ENCODE data around the gene LGI4. TPM values are rescaled to one million over a fixed set of nuclear protein-coding genes. Genes with fewer than 3 reads are reported as not detected.

LGI4 gene
- total and polyA plus RNA-seq, 9 donors: 8.4 to 16.3 (median 11.3) TPM

- Histone ChIP-seq H3K9me3 (replicated peaks; ENCODE audit: control insufficient read depth, low read depth, low read length) (no peaks in the 10 kb centered on the region), H3K4me1 (ENCODE audit: control insufficient read depth, insufficient read depth, low read length) (peaks cover 51% of the 10 kb centered on the region), H3K4me3 (ENCODE audit: low read length) (no peak overlapping the region), H3K36me3 (ENCODE audit: control insufficient read depth, insufficient read depth, low read length) (peaks cover 5% of the 10 kb centered on the region), H3K27ac (ENCODE audit: low read length) (no peak overlapping the region), H3K27me3 (ENCODE audit: control insufficient read depth, insufficient read depth, low read length) (peaks cover 29% of the 10 kb centered on the region)
- WGBS (ENCODE audit: insufficient coverage): 0% methylated on average over 9 of the region's 46 CpGs
- DNase-seq: peak; percentile 55
Measured at GRCh38 chr19:35142606-35143230, 7.9 kb upstream of the LGI4 start.

DNA sequence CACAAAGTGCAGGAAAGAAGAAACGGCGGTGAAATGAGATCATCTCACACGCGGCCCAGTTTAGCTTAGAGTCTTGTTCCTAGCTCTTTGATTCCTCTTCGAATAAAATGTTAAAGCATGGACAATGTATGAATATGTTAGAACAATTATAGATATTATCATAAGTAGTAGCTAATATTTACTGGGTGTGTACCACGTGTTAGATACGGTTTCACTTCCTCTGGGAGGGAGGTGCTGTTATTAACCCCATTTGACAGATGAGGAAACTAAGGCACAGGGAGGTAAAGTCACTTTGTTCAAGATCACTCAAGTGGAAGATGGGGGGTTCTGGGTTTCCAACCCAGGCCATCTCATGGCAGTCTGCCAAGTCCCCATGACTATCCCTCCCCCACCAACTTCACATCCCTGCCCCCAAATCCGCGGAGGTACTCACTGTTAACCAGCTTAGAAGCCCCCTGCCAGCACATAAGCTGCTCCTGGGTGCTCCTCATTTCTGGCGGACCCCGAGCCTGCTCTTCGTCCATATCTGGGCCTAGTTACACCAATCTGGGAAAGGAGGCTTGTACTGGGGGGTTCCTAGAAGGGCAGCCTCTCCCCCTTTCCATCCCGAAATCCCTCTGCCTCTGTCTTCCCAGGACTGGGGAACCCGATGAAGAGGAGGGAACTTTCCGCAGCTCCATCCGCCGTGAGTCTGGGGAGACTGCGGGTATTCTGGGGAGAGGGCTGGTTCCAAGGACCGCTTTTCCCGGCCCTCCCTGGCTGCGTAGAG, 7.2 kb upstream of the LGI4 start:
- no peak overlapping the region for H3K4me3 ChIP-seq (ENCODE audit: low read length)
- H3K27me3 ChIP-seq (ENCODE audit: control insufficient read depth, insufficient read depth, low read length): peaks cover 29% of the 10 kb centered on the region
- no peak overlapping the region for H3K27ac ChIP-seq (ENCODE audit: low read length)
- H3K4me1 ChIP-seq (ENCODE audit: control insufficient read depth, insufficient read depth, low read length): peaks cover 55% of the 10 kb centered on the region
- peak; percentile 39 for DNase-seq
- peaks cover 5% of the 10 kb centered on the region for H3K36me3 ChIP-seq (ENCODE audit: control insufficient read depth, insufficient read depth, low read length)
- no peaks in the 10 kb centered on the region for H3K9me3 ChIP-seq (replicated peaks; ENCODE audit: control insufficient read depth, low read depth, low read length)
- WGBS (ENCODE audit: insufficient coverage): 0% methylated on average over 2 of the region's 21 CpGs

- peaks cover 5% of the 10 kb centered on the region for H3K36me3 ChIP-seq (ENCODE audit: control insufficient read depth, insufficient read depth, low read length)
- 15% methylated on average over 20 of the region's 48 CpGs for WGBS (ENCODE audit: insufficient coverage)
- H3K27ac ChIP-seq (ENCODE audit: low read length): peak overlapping the region; percentile 35
- no peaks in the 10 kb centered on the region for H3K9me3 ChIP-seq (replicated peaks; ENCODE audit: control insufficient read depth, low read depth, low read length)
- peaks cover 29% of the 10 kb centered on the region for H3K27me3 ChIP-seq (ENCODE audit: control insufficient read depth, insufficient read depth, low read length)
- peaks cover 61% of the 10 kb centered on the region for H3K4me1 ChIP-seq (ENCODE audit: control insufficient read depth, insufficient read depth, low read length)
- peak; percentile 87 for DNase-seq
- H3K4me3 ChIP-seq (ENCODE audit: low read length): no peak overlapping the region
Measured at GRCh38 chr19:35140962-35141836, 6.3 kb upstream of the LGI4 start.

DNA sequence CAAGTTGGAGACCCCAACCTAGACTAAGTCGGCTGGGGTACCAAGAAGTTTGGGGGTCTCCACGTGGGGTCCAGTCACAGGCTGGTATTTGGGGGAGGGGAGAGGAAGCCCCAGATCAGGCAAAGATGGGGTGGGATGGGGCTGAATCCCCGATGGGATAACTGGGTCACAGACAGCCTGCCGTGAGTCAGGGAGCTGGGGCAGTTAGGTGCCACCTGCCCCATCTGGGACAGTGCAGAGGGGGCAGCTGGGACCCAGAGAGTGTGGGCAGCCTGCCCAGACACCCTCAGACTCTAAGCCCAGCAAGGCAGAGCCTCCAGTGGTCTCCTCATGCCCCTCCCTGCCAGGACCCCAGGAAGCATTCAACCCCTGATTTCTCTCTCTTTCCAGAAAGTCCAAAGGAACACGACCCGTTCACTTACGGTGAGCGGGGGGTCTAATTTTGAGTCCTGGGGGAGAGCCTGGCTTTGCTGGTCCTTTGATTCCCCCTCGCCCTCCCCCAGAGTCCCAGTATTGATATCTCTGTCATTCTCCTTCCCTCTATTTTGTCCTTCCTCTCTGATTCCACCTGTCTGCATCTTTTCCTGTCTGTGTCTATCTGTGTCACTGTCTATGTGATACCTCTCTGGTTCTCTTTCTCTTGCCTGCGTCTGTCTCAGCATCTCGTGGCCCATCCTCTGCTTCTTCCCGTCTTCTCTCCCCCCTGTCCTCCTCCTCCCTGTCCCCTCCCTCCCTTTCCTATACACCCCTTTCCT, 5.5 kb upstream of the LGI4 start:
- H3K4me1 ChIP-seq (ENCODE audit: control insufficient read depth, insufficient read depth, low read length): peaks cover 67% of the 10 kb centered on the region
- H3K4me3 ChIP-seq (ENCODE audit: low read length): peak overlapping the region; percentile 52
- peak; percentile 36 for DNase-seq
- peak overlapping the region; percentile 92 for H3K27ac ChIP-seq (ENCODE audit: low read length)
- WGBS (ENCODE audit: insufficient coverage): 53% methylated on average over 8 of the region's 12 CpGs
- peaks cover 29% of the 10 kb centered on the region for H3K27me3 ChIP-seq (ENCODE audit: control insufficient read depth, insufficient read depth, low read length)
- no peaks in the 10 kb centered on the region for H3K9me3 ChIP-seq (replicated peaks; ENCODE audit: control insufficient read depth, low read depth, low read length)
- H3K36me3 ChIP-seq (ENCODE audit: control insufficient read depth, insufficient read depth, low read length): peaks cover 5% of the 10 kb centered on the region

GRCh38 chr19:35138305-35138892, 3.5 kb upstream of the LGI4 start, which contains the start of gene FXYD1:
Gene FXYD1, plus strand, starts transcription at chr19:35138824. Its CDS starts 1,256 bp downstream, at chr19:35140080.
- Histone ChIP-seq H3K4me3 (ENCODE audit: low read length) (peak within 1 kb of the TSS; percentile 52), H3K36me3 (ENCODE audit: control insufficient read depth, insufficient read depth, low read length) (peaks cover 5% of the 10 kb centered on the region), H3K9me3 (replicated peaks; ENCODE audit: control insufficient read depth, low read depth, low read length) (no peaks in the 10 kb centered on the region), H3K27ac (ENCODE audit: low read length) (peak within 1 kb of the TSS; percentile 92), H3K4me1 (ENCODE audit: control insufficient read depth, insufficient read depth, low read length) (peaks cover 72% of the 10 kb centered on the region), H3K27me3 (ENCODE audit: control insufficient read depth, insufficient read depth, low read length) (peaks cover 13% of the 10 kb centered on the region)
- WGBS (ENCODE audit: insufficient coverage): no CpG with 5 or more reads among the region's 18 CpGs
- DNase-seq: peak; percentile 94

DNA sequence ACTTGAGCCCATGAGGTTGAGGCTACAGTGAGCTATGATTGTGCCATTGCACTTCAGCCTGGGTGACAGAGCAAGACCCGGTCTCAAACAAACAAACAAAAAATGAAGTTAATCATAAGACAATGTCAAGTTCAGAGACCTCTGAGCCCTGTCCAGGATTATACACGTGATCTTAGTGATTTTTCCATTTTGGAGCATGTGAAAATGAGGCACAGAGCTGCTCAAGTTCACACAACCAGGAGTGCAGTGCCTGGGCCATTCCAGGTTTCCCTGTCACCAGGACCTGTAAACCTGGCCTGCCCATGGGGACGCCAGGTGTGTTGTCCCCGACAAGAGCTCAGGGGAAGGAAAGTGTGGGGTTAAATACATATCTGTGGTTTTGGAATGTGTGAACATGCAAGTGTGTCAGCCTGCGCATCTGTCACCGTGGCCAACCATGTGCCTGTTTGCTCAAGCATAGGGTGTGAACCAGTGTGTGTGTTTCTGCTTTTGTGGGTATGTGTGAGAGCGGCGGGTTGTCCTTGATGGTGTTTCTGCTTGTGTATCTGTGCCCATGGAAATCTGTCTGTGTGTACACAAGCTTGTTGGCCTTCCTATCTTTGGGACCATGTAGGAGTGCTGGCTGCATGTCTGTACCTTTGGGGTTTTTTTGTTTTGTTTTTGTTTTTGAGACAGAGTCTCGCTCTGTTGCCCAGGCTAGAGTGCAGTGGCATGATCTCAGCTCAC, 2.3 kb upstream of the LGI4 start:
- 56% methylated on average over 8 of the region's 9 CpGs for WGBS (ENCODE audit: insufficient coverage)
- DNase-seq: no peak
- Histone ChIP-seq H3K27me3 (ENCODE audit: control insufficient read depth, insufficient read depth, low read length) (peaks cover 5% of the 10 kb centered on the region), H3K9me3 (replicated peaks; ENCODE audit: control insufficient read depth, low read depth, low read length) (no peaks in the 10 kb centered on the region), H3K4me3 (ENCODE audit: low read length) (no peak overlapping the region), H3K4me1 (ENCODE audit: control insufficient read depth, insufficient read depth, low read length) (peaks cover 61% of the 10 kb centered on the region), H3K27ac (ENCODE audit: low read length) (no peak overlapping the region), H3K36me3 (ENCODE audit: control insufficient read depth, insufficient read depth, low read length) (peaks cover 5% of the 10 kb centered on the region)

GRCh38 chr19:35136231-35136630, 1.4 kb upstream of the LGI4 start:
- no peak for DNase-seq
- H3K27me3 ChIP-seq (ENCODE audit: control insufficient read depth, insufficient read depth, low read length): no peaks in the 10 kb centered on the region
- H3K27ac ChIP-seq (ENCODE audit: low read length): no peak overlapping the region
- H3K9me3 ChIP-seq (replicated peaks; ENCODE audit: control insufficient read depth, low read depth, low read length): no peaks in the 10 kb centered on the region
- no peaks in the 10 kb centered on the region for H3K36me3 ChIP-seq (ENCODE audit: control insufficient read depth, insufficient read depth, low read length)
- H3K4me1 ChIP-seq (ENCODE audit: control insufficient read depth, insufficient read depth, low read length): peaks cover 55% of the 10 kb centered on the region
- H3K4me3 ChIP-seq (ENCODE audit: low read length): no peak overlapping the region
- 81% methylated on average over 8 of the region's 11 CpGs for WGBS (ENCODE audit: insufficient coverage)

GRCh38 chr19:35135389-35135909, 590 bp upstream of the LGI4 start:
- peaks cover 49% of the 10 kb centered on the region for H3K4me1 ChIP-seq (ENCODE audit: control insufficient read depth, insufficient read depth, low read length)
- WGBS (ENCODE audit: insufficient coverage): no CpG with 5 or more reads among the region's 7 CpGs
- H3K27me3 ChIP-seq (ENCODE audit: control insufficient read depth, insufficient read depth, low read length): no peaks in the 10 kb centered on the region
- peak overlapping the region; percentile 10 for H3K4me3 ChIP-seq (ENCODE audit: low read length)
- DNase-seq: peak; percentile 90
- no peaks in the 10 kb centered on the region for H3K9me3 ChIP-seq (replicated peaks; ENCODE audit: control insufficient read depth, low read depth, low read length)
- H3K36me3 ChIP-seq (ENCODE audit: control insufficient read depth, insufficient read depth, low read length): no peaks in the 10 kb centered on the region
- peak overlapping the region; percentile 51 for H3K27ac ChIP-seq (ENCODE audit: low read length)

- H3K4me1 ChIP-seq (ENCODE audit: control insufficient read depth, insufficient read depth, low read length): peaks cover 35% of the 10 kb centered on the region
- no peak overlapping the region for H3K4me3 ChIP-seq (ENCODE audit: low read length)
- no peaks in the 10 kb centered on the region for H3K36me3 ChIP-seq (ENCODE audit: control insufficient read depth, insufficient read depth, low read length)
- no peak for DNase-seq
- 65% methylated on average over 6 of the region's 11 CpGs for WGBS (ENCODE audit: insufficient coverage)
- H3K27me3 ChIP-seq (ENCODE audit: control insufficient read depth, insufficient read depth, low read length): no peaks in the 10 kb centered on the region
- H3K27ac ChIP-seq (ENCODE audit: low read length): no peak overlapping the region
- no peaks in the 10 kb centered on the region for H3K9me3 ChIP-seq (replicated peaks; ENCODE audit: control insufficient read depth, low read depth, low read length)
Measured at GRCh38 chr19:35133826-35134225, 1.0 kb downstream of the LGI4 start.

All from muscle of leg (tissue), 11 donors.